ENCODE measurements around the gene LRIG1. TPM values are rescaled to one million over a fixed set of nuclear protein-coding genes. Genes with fewer than 3 reads are reported as not detected.

Gene LRIG1
- total RNA-seq, 2 donors from 2014 or later = 119 to 186 TPM

GRCh38 chr3:66401157-66401550, 99.7 kb downstream of the LRIG1 start:
- intact Hi-C loops (cut with DNase I) = no loop called here
- Histone ChIP-seq H3K4me1 (replicated peaks) (peaks cover 23% of the 10 kb centered on the region), H3K27me3 (replicated peaks; ENCODE audit: insufficient read depth) (no peaks in the 10 kb centered on the region), H3K4me3 (no peak overlapping the region), H3K27ac (peak overlapping the region in 1 of 2 donors; percentile 62), H3K36me3 (peaks cover 3 to 15% of the 10 kb centered on the region in 2 donors), H3K9me3 (no peaks in the 10 kb centered on the region)
- TF ChIP-seq POLR2AphosphoS5 (IDR thresholded peaks at IDR 0.05) (no peak), POLR2A (IDR thresholded peaks at IDR 0.05) (no peak), CTCF (IDR thresholded peaks at IDR 0.05) (no peak)
- WGBS = 35% methylated on average over 10 of the region's 10 CpGs
- DNase-seq (ENCODE audit: low spot score) = no peak

- DNase-seq (ENCODE audit: low spot score) = no peak
- H3K4me3 ChIP-seq = no peak overlapping the region
- no peak for TF ChIP-seq POLR2AphosphoS5 (IDR thresholded peaks at IDR 0.05)
- TF ChIP-seq CTCF (IDR thresholded peaks at IDR 0.05) = peak in 1 of 4 experiments; percentile 10
- TF ChIP-seq POLR2A (IDR thresholded peaks at IDR 0.05) = no peak
- peaks cover 8 to 16% of the 10 kb centered on the region in 2 donors for H3K36me3 ChIP-seq
- no peaks in the 10 kb centered on the region for H3K9me3 ChIP-seq
- intact Hi-C loops (cut with DNase I) = no loop called here
- H3K27ac ChIP-seq = peak overlapping the region in 1 of 2 donors; percentile 62
- H3K4me1 ChIP-seq (replicated peaks) = peaks cover 23% of the 10 kb centered on the region
- H3K27me3 ChIP-seq (replicated peaks; ENCODE audit: insufficient read depth) = no peaks in the 10 kb centered on the region
- WGBS = 74% methylated on average over 15 of the region's 15 CpGs
Observed at GRCh38 chr3:66400411-66401156, 100.2 kb downstream of the LRIG1 start.

GRCh38 chr3:66399529-66400232, 101.1 kb downstream of the LRIG1 start:
- TF ChIP-seq CTCF (IDR thresholded peaks at IDR 0.05) = no peak
- no peak for TF ChIP-seq POLR2AphosphoS5 (IDR thresholded peaks at IDR 0.05)
- no peak for TF ChIP-seq POLR2A (IDR thresholded peaks at IDR 0.05)
- 85% methylated on average over 10 of the region's 10 CpGs for WGBS
- intact Hi-C loops (cut with DNase I) = loop anchor here (5.0 kb wide), 1 partner anchor 117 kb away; no protein-coding TSS in a partner anchor
- Histone ChIP-seq H3K4me1 (replicated peaks) (peaks cover 23% of the 10 kb centered on the region), H3K4me3 (no peak overlapping the region), H3K27me3 (replicated peaks; ENCODE audit: insufficient read depth) (no peaks in the 10 kb centered on the region), H3K27ac (no peak overlapping the region), H3K9me3 (no peaks in the 10 kb centered on the region), H3K36me3 (peaks cover 8 to 12% of the 10 kb centered on the region in 2 donors)
- DNase-seq (ENCODE audit: low spot score) = no peak

- intact Hi-C loops (cut with DNase I) = loop anchor here (5.0 kb wide), 1 partner anchor 116 kb away; no protein-coding TSS in a partner anchor
- 81% methylated on average over 9 of the region's 9 CpGs for WGBS
- Histone ChIP-seq H3K4me1 (replicated peaks) (peaks cover 19% of the 10 kb centered on the region), H3K9me3 (no peaks in the 10 kb centered on the region), H3K27ac (peak overlapping the region in 1 of 2 donors; percentile 4), H3K27me3 (replicated peaks; ENCODE audit: insufficient read depth) (no peaks in the 10 kb centered on the region), H3K36me3 (peaks cover 8 to 12% of the 10 kb centered on the region in 2 donors), H3K4me3 (no peak overlapping the region)
- DNase-seq (ENCODE audit: low spot score) = no peak
- TF ChIP-seq CTCF (IDR thresholded peaks at IDR 0.05) (no peak), POLR2A (IDR thresholded peaks at IDR 0.05) (no peak), POLR2AphosphoS5 (IDR thresholded peaks at IDR 0.05) (no peak)
Observed at GRCh38 chr3:66398228-66399025, 102.4 kb downstream of the LRIG1 start.

Measured in prostate gland (tissue), 2 donors.